ENCODE measurements around the gene ARHGAP32. TPM values are rescaled to one million over a fixed set of nuclear protein-coding genes. Genes with fewer than 3 reads are reported as not detected.

The ARHGAP32 gene
- total RNA-seq, 1 donor from 2014 or later: 15.2 TPM

GRCh38 chr11:129102225-129102624 is 89.9 kb downstream of the ARHGAP32 start:
- H3K27ac Mint-ChIP-seq (ENCODE audit: unreplicated experiment): no peak overlapping the region
- no peak for DNase-seq (ENCODE audit: extremely low spot score, unreplicated experiment)
- H3K4me1 Mint-ChIP-seq (ENCODE audit: unreplicated experiment): peaks cover 6% of the 10 kb centered on the region
- H3K27me3 Mint-ChIP-seq (ENCODE audit: unreplicated experiment): no peaks in the 10 kb centered on the region
- H3K36me3 Mint-ChIP-seq (ENCODE audit: unreplicated experiment): peaks cover 25% of the 10 kb centered on the region
- TF ChIP-seq CTCF (IDR thresholded peaks at IDR 0.05): no peak
- H3K9me3 Mint-ChIP-seq (ENCODE audit: unreplicated experiment): peaks cover 24% of the 10 kb centered on the region
- H3K4me3 Mint-ChIP-seq (ENCODE audit: unreplicated experiment): no peak overlapping the region

DNA sequence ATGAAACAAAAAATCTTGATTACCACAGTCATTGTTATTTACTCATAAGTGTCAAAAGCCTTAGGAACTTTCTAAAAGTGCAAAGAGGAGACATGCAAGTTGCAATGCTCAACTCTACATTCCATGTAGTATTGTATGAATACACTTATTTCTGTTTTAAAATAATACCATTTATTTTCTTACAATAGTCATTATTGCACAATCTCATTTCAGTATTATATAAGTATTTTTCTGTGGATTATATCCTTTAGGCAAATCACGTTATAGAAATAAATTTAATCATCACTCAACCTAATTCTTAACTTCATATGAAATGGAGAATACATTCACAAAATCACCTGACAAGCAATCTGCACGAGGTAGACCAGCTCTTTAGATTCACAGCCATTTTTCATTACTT is 98.8 kb downstream of the ARHGAP32 start:
- Mint-ChIP-seq H3K4me1 (ENCODE audit: unreplicated experiment) (peaks cover 8% of the 10 kb centered on the region), H3K27ac (ENCODE audit: unreplicated experiment) (no peak overlapping the region), H3K4me3 (ENCODE audit: unreplicated experiment) (no peak overlapping the region), H3K36me3 (ENCODE audit: unreplicated experiment) (peaks cover 11% of the 10 kb centered on the region), H3K27me3 (ENCODE audit: unreplicated experiment) (no peaks in the 10 kb centered on the region), H3K9me3 (ENCODE audit: unreplicated experiment) (peaks cover 12% of the 10 kb centered on the region)
- DNase-seq (ENCODE audit: extremely low spot score, unreplicated experiment): no peak
- TF ChIP-seq CTCF (IDR thresholded peaks at IDR 0.05): no peak

GRCh38 chr11:129090056-129090455 is 102.1 kb downstream of the ARHGAP32 start:
- no peak for TF ChIP-seq CTCF (IDR thresholded peaks at IDR 0.05)
- Mint-ChIP-seq H3K27ac (ENCODE audit: unreplicated experiment) (no peak overlapping the region), H3K4me3 (ENCODE audit: unreplicated experiment) (no peak overlapping the region), H3K9me3 (ENCODE audit: unreplicated experiment) (no peaks in the 10 kb centered on the region), H3K27me3 (ENCODE audit: unreplicated experiment) (no peaks in the 10 kb centered on the region), H3K4me1 (ENCODE audit: unreplicated experiment) (peaks cover 8% of the 10 kb centered on the region), H3K36me3 (ENCODE audit: unreplicated experiment) (peaks cover 2% of the 10 kb centered on the region)
- DNase-seq (ENCODE audit: extremely low spot score, unreplicated experiment): no peak

DNA sequence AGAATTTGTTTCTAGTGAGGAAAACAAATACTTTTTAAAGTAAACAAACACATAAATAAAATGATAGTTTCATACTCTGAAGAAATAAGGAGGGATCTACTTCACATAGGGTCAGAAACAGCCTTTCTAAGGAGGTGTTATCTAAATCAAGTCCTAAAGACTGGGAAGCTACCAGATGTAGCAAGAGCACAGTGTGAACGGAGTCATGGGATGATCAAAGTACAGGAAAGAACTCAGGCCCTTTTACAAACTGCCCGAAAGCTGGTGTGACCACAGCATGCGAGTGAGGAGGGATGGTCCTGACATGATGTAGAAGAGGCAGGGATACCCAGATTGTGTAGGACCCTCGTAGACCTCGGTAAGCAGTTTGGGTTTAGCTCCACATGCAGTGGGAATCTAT is 102.8 kb downstream of the ARHGAP32 start:
- peaks cover 8% of the 10 kb centered on the region for H3K4me1 Mint-ChIP-seq (ENCODE audit: unreplicated experiment)
- no peak for TF ChIP-seq CTCF (IDR thresholded peaks at IDR 0.05)
- DNase-seq (ENCODE audit: extremely low spot score, unreplicated experiment): no peak

DNA sequence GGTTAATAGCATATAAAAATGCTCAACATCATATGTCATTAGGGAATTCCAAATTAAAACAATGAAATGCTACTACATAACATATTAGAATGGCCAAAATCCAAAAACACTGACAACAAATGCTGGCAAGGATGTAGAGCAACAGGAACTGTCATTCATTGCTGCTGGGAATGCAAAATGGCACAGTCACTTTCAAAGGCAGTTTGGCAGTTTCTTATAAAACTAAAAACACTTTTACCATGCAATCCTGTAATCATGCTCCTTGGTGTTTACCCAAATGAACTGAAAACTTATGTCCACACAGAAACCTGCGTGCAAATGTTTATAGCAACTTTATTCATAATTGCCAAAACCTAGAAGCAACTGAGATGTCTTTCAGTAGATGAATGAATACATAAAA is 105.1 kb downstream of the ARHGAP32 start:
- Mint-ChIP-seq H3K27me3 (ENCODE audit: unreplicated experiment) (no peaks in the 10 kb centered on the region), H3K36me3 (ENCODE audit: unreplicated experiment) (peaks cover 14% of the 10 kb centered on the region), H3K27ac (ENCODE audit: unreplicated experiment) (no peak overlapping the region), H3K4me1 (ENCODE audit: unreplicated experiment) (peaks cover 8% of the 10 kb centered on the region), H3K4me3 (ENCODE audit: unreplicated experiment) (no peak overlapping the region), H3K9me3 (ENCODE audit: unreplicated experiment) (peaks cover 17% of the 10 kb centered on the region)
- TF ChIP-seq CTCF (IDR thresholded peaks at IDR 0.05): no peak
- DNase-seq (ENCODE audit: extremely low spot score, unreplicated experiment): no peak

More for the DNA sequence above, 102.8 kb downstream of the ARHGAP32 start:
- H3K36me3 Mint-ChIP-seq (ENCODE audit: unreplicated experiment): peaks cover 8% of the 10 kb centered on the region
- peaks cover 5% of the 10 kb centered on the region for H3K9me3 Mint-ChIP-seq (ENCODE audit: unreplicated experiment)
- H3K4me3 Mint-ChIP-seq (ENCODE audit: unreplicated experiment): no peak overlapping the region
- H3K27ac Mint-ChIP-seq (ENCODE audit: unreplicated experiment): no peak overlapping the region
- H3K27me3 Mint-ChIP-seq (ENCODE audit: unreplicated experiment): no peaks in the 10 kb centered on the region

Data from osteocyte (in vitro differentiated cells).